Smooth muscle cell (in vitro differentiated cells): ENCODE measurements around the gene PKP3. TPM values are rescaled to one million over a fixed set of nuclear protein-coding genes. Genes with fewer than 3 reads are reported as not detected.

Experiments used
- DNase-seq: peaks from one replicate; lab custom pipeline; 2025; ENCODE audit not compliant: unreplicated experiment; lab: John Stamatoyannopoulos, UW
- H2AFZ ChIP-seq: fragments of 200-600 bp; sonication (generic); 2 replicates; pipeline ENCODE4 v1.6.0; 2016; ENCODE audit warnings: antibody characterized with exemption, low read depth, mild to moderate bottlenecking
- H3F3A ChIP-seq: fragments of 200-600 bp; sonication (generic); 2 replicates; pipeline ENCODE4 v1.6.0; 2017; ENCODE audit warnings: antibody characterized with exemption, low read depth
- H3K27ac ChIP-seq: fragments of 200-600 bp; sonication (generic); 2 replicates; pipeline ENCODE4 v1.5.1; 2016; ENCODE audit warnings: low read depth, mild to moderate bottlenecking
- H3K27me3 ChIP-seq: fragments of 200-600 bp; sonication (generic); 2 replicates; pipeline ENCODE4 v1.6.1; 2016; ENCODE audit warnings: low read depth, mild to moderate bottlenecking
- H3K36me3 ChIP-seq: fragments of 200-600 bp; sonication (generic); 2 replicates; pipeline ENCODE4 v1.5.1; 2016; ENCODE audit warnings: low read depth
- H3K4me1 ChIP-seq: fragments of 200-600 bp; sonication (generic); 2 replicates; pipeline ENCODE4 v1.5.1; 2016; ENCODE audit warnings: low read depth
- H3K4me2 ChIP-seq: fragments of 200-600 bp; sonication (generic); 2 replicates; pipeline ENCODE4 v1.6.0; 2016; ENCODE audit warnings: mild to moderate bottlenecking
- H3K4me3 ChIP-seq: fragments of 200-600 bp; sonication (generic); 2 replicates; pipeline ENCODE4 v1.5.1; 2016; ENCODE audit warnings: mild to moderate bottlenecking
- H3K79me2 ChIP-seq: fragments of 200-600 bp; sonication (generic); 2 replicates; pipeline ENCODE4 v1.6.0; 2016; ENCODE audit warnings: low read depth, mild to moderate bottlenecking
- H3K9ac ChIP-seq: fragments of 200-600 bp; sonication (generic); 2 replicates; pipeline ENCODE4 v1.6.0; 2016; ENCODE audit warnings: low read depth
- H3K9me3 ChIP-seq: fragments of 200-600 bp; sonication (generic); replicated peaks from 2 replicates; pipeline ENCODE4 v1.5.1; 2016; ENCODE audit warnings: low read depth
- H4K20me1 ChIP-seq: fragments of 200-600 bp; sonication (generic); 2 replicates; pipeline ENCODE4 v1.6.0; 2016; ENCODE audit warnings: low read depth
- WGBS: methylation state at CpG from one replicate; pipeline ENCODE4 v1.1.7; 2016; ENCODE audit warnings: low lambda C conversion rate; 5-methylcytosine and 5-hydroxymethylcytosine counted together
- polyA plus RNA-seq: library from polyadenylated mRNA; unstranded; fragments of >200 nt; fragmentation: Nextera tagmentation; extraction: Ambion mirVana; gene quantifications from 2 replicates; pipeline ENCODE4 v1.2.1, GENCODE V29; 2016
- total RNA-seq: library from RNA; depleted of rRNA; stranded (reverse); fragments of >200 nt; gene quantifications from 2 replicates; pipeline ENCODE4 v1.2.3, GENCODE V29; 2014
- TF ChIP-seq, protein P1 (sequence below): fragments of 200-600 bp; sonication (generic); IDR thresholded peaks from 2 replicates; pipeline ENCODE4 v1.5.1; 2017; ENCODE audit warnings: borderline replicate concordance, mild to moderate bottlenecking, antibody characterized with exemption; ENCODE audit not compliant: insufficient read depth, poor library complexity, severe bottlenecking

PKP3 gene
- total and polyA plus RNA-seq, 2 experiments from 2014 or later, result 24.6 to 61.2 TPM

DNA sequence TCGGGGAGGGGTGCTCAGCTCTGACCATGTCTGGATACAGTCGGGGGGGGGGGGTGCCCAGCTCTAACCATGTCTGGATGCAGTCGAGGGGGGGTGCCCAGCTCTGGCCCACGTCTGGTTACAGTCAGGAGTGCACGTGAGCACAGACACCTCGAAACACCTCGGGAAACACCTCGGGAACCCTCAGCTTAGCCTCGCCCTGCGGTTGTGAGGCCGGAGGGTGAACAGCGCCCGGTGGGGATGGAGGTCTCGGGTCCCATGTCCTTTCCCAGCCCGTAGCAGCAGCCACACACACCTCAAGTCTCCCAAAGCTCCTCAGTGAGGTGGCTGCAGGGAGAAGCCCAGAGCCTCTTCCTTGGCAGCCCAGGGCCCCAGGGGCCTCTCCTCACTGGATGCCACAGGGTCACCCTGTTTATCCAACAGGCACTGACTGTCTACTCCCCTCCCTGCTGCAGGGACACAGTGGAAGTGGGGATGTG, 18.7 kb downstream of the PKP3 start:
- TF ChIP-seq, protein P1, sequence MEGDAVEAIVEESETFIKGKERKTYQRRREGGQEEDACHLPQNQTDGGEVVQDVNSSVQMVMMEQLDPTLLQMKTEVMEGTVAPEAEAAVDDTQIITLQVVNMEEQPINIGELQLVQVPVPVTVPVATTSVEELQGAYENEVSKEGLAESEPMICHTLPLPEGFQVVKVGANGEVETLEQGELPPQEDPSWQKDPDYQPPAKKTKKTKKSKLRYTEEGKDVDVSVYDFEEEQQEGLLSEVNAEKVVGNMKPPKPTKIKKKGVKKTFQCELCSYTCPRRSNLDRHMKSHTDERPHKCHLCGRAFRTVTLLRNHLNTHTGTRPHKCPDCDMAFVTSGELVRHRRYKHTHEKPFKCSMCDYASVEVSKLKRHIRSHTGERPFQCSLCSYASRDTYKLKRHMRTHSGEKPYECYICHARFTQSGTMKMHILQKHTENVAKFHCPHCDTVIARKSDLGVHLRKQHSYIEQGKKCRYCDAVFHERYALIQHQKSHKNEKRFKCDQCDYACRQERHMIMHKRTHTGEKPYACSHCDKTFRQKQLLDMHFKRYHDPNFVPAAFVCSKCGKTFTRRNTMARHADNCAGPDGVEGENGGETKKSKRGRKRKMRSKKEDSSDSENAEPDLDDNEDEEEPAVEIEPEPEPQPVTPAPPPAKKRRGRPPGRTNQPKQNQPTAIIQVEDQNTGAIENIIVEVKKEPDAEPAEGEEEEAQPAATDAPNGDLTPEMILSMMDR, result no peak
- no peak overlapping the region for H3K4me3 ChIP-seq
- H3K9me3 ChIP-seq, result no peaks in the 10 kb centered on the region
- no peaks in the 10 kb centered on the region for H3F3A ChIP-seq
- H4K20me1 ChIP-seq, result no peaks in the 10 kb centered on the region
- no peaks in the 10 kb centered on the region for H3K79me2 ChIP-seq
- no peaks in the 10 kb centered on the region for H3K4me1 ChIP-seq
- H3K36me3 ChIP-seq, result no peaks in the 10 kb centered on the region
- no peak for DNase-seq
- H3K4me2 ChIP-seq, result no peak overlapping the region
- WGBS, result 95% methylated on average over 10 of the region's 15 CpGs
- no peak overlapping the region for H3K27ac ChIP-seq
- no peak overlapping the region for H3K9ac ChIP-seq
- no peak overlapping the region for H2AFZ ChIP-seq
- H3K27me3 ChIP-seq, result peaks cover 16% of the 10 kb centered on the region

- H3K4me1 ChIP-seq, result no peaks in the 10 kb centered on the region
- no peak overlapping the region for H3K27ac ChIP-seq
- DNase-seq, result no peak
- 81% methylated on average over 9 of the region's 14 CpGs for WGBS
- no peaks in the 10 kb centered on the region for H3K79me2 ChIP-seq
- TF ChIP-seq, protein P1, result no peak
- no peaks in the 10 kb centered on the region for H3F3A ChIP-seq
- H3K9ac ChIP-seq, result no peak overlapping the region
- no peak overlapping the region for H3K4me2 ChIP-seq
- no peaks in the 10 kb centered on the region for H3K36me3 ChIP-seq
- no peak overlapping the region for H2AFZ ChIP-seq
- no peaks in the 10 kb centered on the region for H3K9me3 ChIP-seq
- H4K20me1 ChIP-seq, result no peaks in the 10 kb centered on the region
- H3K4me3 ChIP-seq, result no peak overlapping the region
- H3K27me3 ChIP-seq, result peaks cover 19% of the 10 kb centered on the region
Measured at GRCh38 chr11:413120-414081, 19.4 kb downstream of the PKP3 start.

GRCh38 chr11:414318-414857, 20.4 kb downstream of the PKP3 start:
- no peak overlapping the region for H3K4me3 ChIP-seq
- no peak overlapping the region for H3K4me2 ChIP-seq
- H3K9ac ChIP-seq, result no peak overlapping the region

More at GRCh38 chr11:414318-414857, 20.4 kb downstream of the PKP3 start:
- H3F3A ChIP-seq, result no peaks in the 10 kb centered on the region
- H4K20me1 ChIP-seq, result no peaks in the 10 kb centered on the region
- peaks cover 19% of the 10 kb centered on the region for H3K27me3 ChIP-seq
- TF ChIP-seq, protein P1, result no peak
- no peaks in the 10 kb centered on the region for H3K9me3 ChIP-seq
- H2AFZ ChIP-seq, result no peak overlapping the region
- DNase-seq, result no peak
- WGBS, result 85% methylated on average over 9 of the region's 9 CpGs
- no peaks in the 10 kb centered on the region for H3K4me1 ChIP-seq
- no peak overlapping the region for H3K27ac ChIP-seq
- no peaks in the 10 kb centered on the region for H3K36me3 ChIP-seq
- H3K79me2 ChIP-seq, result no peaks in the 10 kb centered on the region
